Right atrium auricular region (tissue), 2 donors: ENCODE measurements around the gene ARHGEF16. TPM values are rescaled to one million over a fixed set of nuclear protein-coding genes. Genes with fewer than 3 reads are reported as not detected.

ENCODE experiments used
- DNase-seq: peaks from one replicate; pipeline ENCODE4 v3.0.0-alpha.2; 2019; ENCODE audit warnings: low spot score
- H3K27ac ChIP-seq, 2 donors: fragments of 200-600 bp; sonication (generic); 1 replicate in 1 of 2; 2 replicates in 1 of 2; pipeline ENCODE4 v1.5.1; 2016 to 2019
- H3K27me3 ChIP-seq, 2 donors: fragments of 200-600 bp; sonication (generic); one replicate each; pipeline versions ENCODE4 v1.5.1 to v1.6.0; 2017 to 2019
- H3K36me3 ChIP-seq: fragments of 200-600 bp; sonication (generic); one replicate; pipeline ENCODE4 v1.5.1; 2016
- H3K4me1 ChIP-seq, 2 donors: fragments of 200-600 bp; sonication (generic); one replicate each; pipeline versions ENCODE4 v1.5.1 to v1.6.0; 2017 to 2019
- H3K4me3 ChIP-seq, 2 donors: fragments of 200-600 bp; sonication (generic); 1 replicate in 1 of 2; 2 replicates in 1 of 2; pipeline ENCODE4 v1.5.1; 2017 to 2019; ENCODE audit warnings: mild to moderate bottlenecking in 1 of 2, moderate library complexity in 1 of 2
- H3K9me3 ChIP-seq, 2 donors: fragments of 200-600 bp; sonication (generic); one replicate each; pipeline ENCODE4 v1.5.1; 2019
- total RNA-seq, 2 donors: library from RNA; depleted of rRNA; stranded (reverse); fragments of >200 nt; gene quantifications; one replicate each; pipeline ENCODE4 v1.1.0, GENCODE V29; 2016
- TF ChIP-seq, protein P1 (sequence below), 2 donors: fragments of 200-600 bp; sonication (generic); IDR thresholded peaks; one replicate each; pipeline ENCODE4 v1.5.1; 2019; ENCODE audit warnings: antibody characterized with exemption in 2 of 2

ARHGEF16 gene
- total RNA-seq, 2 donors from 2014 or later: 0.22 to 1.5 TPM

DNA sequence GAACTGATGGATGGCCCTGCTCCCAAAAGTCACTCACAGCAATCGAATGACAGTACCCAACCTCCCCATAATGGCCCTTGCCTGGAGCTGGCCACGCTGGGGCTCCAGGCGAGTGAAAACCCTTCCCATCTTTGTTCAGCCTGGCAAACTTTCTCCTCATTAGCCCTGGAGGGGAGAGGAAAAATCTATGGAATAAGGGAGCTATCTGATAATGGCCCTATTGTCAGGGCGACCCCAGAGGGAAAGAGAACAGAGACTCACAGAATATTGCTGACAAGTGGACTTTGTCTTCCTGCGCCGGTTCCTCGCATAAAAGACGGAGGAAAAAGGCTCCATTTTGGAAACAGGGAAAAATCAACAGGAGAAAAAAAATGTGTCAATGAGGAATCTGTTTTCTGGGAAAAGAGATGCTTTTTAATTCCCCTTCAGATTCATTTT is 13.0 kb upstream of the ARHGEF16 start:
- TF ChIP-seq, protein P1, sequence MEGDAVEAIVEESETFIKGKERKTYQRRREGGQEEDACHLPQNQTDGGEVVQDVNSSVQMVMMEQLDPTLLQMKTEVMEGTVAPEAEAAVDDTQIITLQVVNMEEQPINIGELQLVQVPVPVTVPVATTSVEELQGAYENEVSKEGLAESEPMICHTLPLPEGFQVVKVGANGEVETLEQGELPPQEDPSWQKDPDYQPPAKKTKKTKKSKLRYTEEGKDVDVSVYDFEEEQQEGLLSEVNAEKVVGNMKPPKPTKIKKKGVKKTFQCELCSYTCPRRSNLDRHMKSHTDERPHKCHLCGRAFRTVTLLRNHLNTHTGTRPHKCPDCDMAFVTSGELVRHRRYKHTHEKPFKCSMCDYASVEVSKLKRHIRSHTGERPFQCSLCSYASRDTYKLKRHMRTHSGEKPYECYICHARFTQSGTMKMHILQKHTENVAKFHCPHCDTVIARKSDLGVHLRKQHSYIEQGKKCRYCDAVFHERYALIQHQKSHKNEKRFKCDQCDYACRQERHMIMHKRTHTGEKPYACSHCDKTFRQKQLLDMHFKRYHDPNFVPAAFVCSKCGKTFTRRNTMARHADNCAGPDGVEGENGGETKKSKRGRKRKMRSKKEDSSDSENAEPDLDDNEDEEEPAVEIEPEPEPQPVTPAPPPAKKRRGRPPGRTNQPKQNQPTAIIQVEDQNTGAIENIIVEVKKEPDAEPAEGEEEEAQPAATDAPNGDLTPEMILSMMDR (IDR thresholded peaks at IDR 0.05): no peak
- H3K4me3 ChIP-seq: no peak overlapping the region
- no peaks in the 10 kb centered on the region for H3K4me1 ChIP-seq
- no peaks in the 10 kb centered on the region for H3K9me3 ChIP-seq
- no peak for DNase-seq
- H3K27ac ChIP-seq: no peak overlapping the region
- no peaks in the 10 kb centered on the region for H3K36me3 ChIP-seq
- no peaks in the 10 kb centered on the region for H3K27me3 ChIP-seq

DNA sequence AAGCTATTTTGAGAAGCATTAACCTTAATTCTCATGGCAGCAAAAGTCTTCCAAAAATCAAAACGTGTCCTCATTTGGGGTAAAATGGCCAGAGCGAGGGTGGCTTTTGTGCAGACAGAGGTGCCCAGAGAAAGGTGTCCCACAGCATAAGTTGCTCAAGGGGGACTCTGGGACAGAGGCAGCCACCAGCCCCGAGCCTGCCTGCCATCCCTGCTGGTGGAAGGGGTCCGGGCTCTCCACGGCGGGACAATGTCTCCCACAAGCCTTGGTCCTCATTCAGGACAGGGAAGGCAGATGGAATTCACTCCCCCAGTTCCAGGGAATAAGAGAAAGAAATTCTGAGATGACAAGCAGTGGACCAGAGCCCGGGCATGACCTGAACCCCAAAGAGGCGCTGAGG is 12.6 kb upstream of the ARHGEF16 start:
- TF ChIP-seq, protein P1 (IDR thresholded peaks at IDR 0.05): no peak
- no peak overlapping the region for H3K27ac ChIP-seq

DNA sequence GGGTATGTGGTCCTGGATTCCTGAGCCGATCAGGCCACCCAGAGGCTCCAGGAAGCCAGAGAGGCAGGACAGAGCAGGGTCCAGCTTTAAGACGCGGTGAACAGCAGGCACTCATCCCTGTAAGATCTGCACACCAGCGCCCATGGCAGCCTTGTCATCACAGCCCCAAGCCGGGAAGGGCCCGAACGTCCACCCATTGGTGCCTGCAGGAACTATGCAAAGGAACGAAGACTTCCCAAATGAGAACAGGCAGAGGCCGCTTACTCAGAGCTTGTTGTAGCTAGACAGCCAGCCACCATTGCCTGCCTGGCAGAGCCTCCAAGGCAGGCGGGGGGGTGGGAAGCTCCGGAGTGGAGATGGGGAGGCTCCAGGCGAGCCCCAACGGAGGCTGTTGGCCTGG is 12.1 kb upstream of the ARHGEF16 start:
- Histone ChIP-seq H3K27ac (no peak overlapping the region), H3K36me3 (no peaks in the 10 kb centered on the region), H3K27me3 (no peaks in the 10 kb centered on the region), H3K4me1 (no peaks in the 10 kb centered on the region), H3K9me3 (no peaks in the 10 kb centered on the region), H3K4me3 (no peak overlapping the region)
- no peak for DNase-seq
- TF ChIP-seq, protein P1 (IDR thresholded peaks at IDR 0.05): no peak

More for the DNA sequence above, 12.6 kb upstream of the ARHGEF16 start:
- no peak for DNase-seq
- Histone ChIP-seq H3K4me3 (no peak overlapping the region), H3K36me3 (no peaks in the 10 kb centered on the region), H3K27me3 (no peaks in the 10 kb centered on the region), H3K4me1 (no peaks in the 10 kb centered on the region), H3K9me3 (no peaks in the 10 kb centered on the region)

DNA sequence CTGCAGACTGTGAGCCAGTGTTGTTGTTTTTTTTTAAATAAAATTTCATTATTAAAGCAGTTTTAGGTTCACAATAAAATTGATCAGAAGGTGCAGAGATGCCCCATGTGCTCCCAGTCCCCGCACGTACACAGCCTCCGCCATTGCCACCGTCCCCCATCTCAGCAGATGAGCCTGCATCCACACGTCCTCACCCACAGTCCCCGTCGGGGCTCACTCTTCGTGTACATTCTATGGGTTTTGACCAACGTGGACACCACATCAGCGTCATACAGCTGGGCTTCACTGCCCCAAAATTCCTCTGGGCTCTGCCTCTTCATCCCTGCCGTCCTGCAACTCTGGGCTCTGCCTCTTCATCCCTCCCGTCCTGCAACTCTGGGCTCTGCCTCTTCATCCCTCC is 11.6 kb upstream of the ARHGEF16 start:
- Histone ChIP-seq H3K27ac (no peak overlapping the region), H3K9me3 (peaks cover 0 to 3% of the 10 kb centered on the region in 2 donors), H3K4me3 (no peak overlapping the region), H3K27me3 (no peaks in the 10 kb centered on the region), H3K4me1 (no peaks in the 10 kb centered on the region), H3K36me3 (no peaks in the 10 kb centered on the region)
- DNase-seq: no peak
- TF ChIP-seq, protein P1 (IDR thresholded peaks at IDR 0.05): no peak

DNA sequence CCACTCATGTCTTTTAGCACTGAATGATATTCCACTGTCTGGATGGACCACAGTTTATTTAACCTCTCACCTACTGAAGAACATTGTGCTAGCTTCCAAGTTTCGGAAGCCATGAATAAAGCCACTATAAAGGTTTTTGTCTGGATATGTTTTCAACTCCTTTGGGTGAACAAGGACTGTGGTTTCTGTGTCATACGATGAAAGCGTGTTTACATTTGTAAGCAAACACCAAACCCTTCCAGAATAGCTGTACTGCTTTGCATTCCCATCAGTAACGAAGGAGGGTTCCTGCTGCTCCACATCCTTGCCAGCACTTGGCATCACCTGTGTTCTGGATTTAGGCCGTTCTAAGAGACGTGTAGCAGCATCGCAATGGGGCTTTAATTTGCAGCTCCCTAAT is 10.7 kb upstream of the ARHGEF16 start:
- Histone ChIP-seq H3K9me3 (peaks cover 0 to 7% of the 10 kb centered on the region in 2 donors), H3K36me3 (no peaks in the 10 kb centered on the region), H3K4me3 (no peak overlapping the region), H3K4me1 (no peaks in the 10 kb centered on the region), H3K27me3 (no peaks in the 10 kb centered on the region), H3K27ac (no peak overlapping the region)
- no peak for DNase-seq
- TF ChIP-seq, protein P1 (IDR thresholded peaks at IDR 0.05): no peak

DNA sequence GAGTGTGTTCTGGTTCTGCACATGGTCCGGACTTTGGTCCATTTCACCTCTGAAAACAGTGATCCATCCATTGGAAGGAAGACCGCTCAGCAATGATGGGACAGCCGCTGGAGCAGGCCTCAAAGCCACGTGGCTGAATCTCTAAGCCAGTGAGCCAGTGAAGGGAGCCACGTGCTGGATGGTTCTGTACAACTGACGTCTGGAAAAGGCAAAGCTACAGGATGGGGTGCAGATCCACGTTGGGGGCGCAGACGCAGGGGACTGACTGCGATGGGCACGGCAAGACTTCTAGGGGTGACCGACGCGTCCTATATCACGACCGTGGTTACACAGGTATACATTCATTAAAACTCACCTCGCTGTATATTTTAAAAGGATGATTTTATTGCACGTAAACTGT is 10.2 kb upstream of the ARHGEF16 start:
- no peak overlapping the region for H3K4me3 ChIP-seq
- TF ChIP-seq, protein P1 (IDR thresholded peaks at IDR 0.05): no peak
- H3K9me3 ChIP-seq: peaks cover 0 to 7% of the 10 kb centered on the region in 2 donors
- H3K27ac ChIP-seq: no peak overlapping the region
- H3K4me1 ChIP-seq: no peaks in the 10 kb centered on the region
- DNase-seq: no peak
- no peaks in the 10 kb centered on the region for H3K27me3 ChIP-seq
- H3K36me3 ChIP-seq: no peaks in the 10 kb centered on the region
